ENCODE data around the gene STK32C.

- TF ChIP-seq CTCF (IDR thresholded peaks at IDR 0.05; ENCODE audit: poor library complexity, severe bottlenecking) (no peak), SMC3 (conservative IDR thresholded peaks at IDR 0.05; ENCODE audit: poor library complexity) (no peak), POLR2AphosphoS5 (IDR thresholded peaks at IDR 0.05) (no peak), EZH2 (IDR thresholded peaks at IDR 0.05; ENCODE audit: borderline replicate concordance, insufficient read depth, low read length, poor library complexity, severe bottlenecking) (no peak)
Observed at GRCh38 chr10:132241086-132241485, 66.7 kb downstream of the STK32C start.

All from neural cell (in vitro differentiated cells).